GM18861 (cell line): ENCODE measurements around the gene MYCBP.
A peak's percentile ranks its signal among the peaks of the same experiment; 100 is the strongest.

Experiments
- ATAC-seq: cut with Tn5 transposase; IDR thresholded peaks from one replicate; pipeline ENCODE4 v1.9.1; 2021; ENCODE audit not compliant: unreplicated experiment

The MYCBP gene

GRCh38 chr1:38826886-38827285 is 46.3 kb downstream of the MYCBP start:
- no peak for ATAC-seq

DNA sequence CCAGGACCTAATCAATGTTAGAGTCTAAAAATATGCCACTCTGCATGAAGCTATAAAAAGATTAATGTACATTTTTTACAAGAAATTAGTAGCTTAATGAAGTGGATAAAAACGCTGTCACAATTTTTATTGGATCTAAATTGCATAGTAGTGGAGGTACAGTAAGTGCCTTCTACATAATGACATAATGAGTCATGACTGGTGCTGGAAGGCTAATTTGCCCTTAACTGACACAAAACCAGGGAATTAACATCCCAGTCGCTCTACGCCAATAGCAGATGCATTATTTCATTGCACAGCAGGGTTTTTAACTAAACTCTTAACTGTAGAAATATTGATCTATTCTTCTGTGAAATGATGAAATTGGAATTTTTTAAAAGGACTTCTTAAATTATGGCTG is 46.9 kb downstream of the MYCBP start:
- no peak for ATAC-seq

GRCh38 chr1:38820860-38821259 is 52.3 kb downstream of the MYCBP start:
- ATAC-seq, result no peak

- ATAC-seq, result no peak
Measured at GRCh38 chr1:38819516-38819915, 53.6 kb downstream of the MYCBP start.

GRCh38 chr1:38819040-38819439 is 54.1 kb downstream of the MYCBP start:
- ATAC-seq, result no peak

DNA sequence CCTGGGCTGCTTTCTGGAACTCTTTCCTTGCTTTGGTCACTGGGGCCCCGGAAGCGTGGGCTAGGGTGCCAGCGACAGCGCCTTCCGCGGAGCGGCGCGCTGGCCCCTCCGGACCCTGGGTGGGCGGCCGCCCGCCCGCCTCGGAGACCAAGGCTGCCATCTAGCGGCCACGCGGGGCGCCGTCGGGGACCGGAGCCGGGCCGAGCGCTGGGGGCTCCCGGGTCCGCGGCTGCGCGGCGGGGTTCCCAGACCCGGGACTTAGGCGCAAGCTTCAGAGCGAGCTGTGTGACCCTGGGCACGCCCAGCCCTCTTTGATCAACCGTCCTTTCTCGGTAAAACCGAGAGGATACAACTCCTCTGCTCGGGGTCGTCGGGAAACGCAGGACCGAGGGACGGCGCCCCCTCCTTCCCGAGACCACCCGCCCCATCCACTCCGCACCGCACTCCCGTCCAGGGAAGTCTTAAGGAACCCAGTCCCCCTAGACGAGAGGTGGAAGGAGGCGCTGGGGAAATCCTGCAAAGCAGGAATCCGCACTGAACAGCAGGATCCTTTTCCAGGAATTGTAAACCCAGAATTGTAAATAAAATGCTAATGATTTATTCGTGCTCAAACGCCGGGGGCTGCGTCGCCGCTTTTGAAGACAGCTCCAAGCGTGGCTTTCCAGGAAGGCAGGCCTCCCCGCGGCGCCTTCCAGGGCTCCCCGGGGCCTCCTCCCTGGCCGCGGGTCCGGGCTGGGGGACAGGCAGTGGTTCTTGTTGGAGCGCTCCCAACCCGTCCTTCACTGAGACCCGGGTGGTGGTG is 54.8 kb downstream of the MYCBP start:
- no peak for ATAC-seq

DNA sequence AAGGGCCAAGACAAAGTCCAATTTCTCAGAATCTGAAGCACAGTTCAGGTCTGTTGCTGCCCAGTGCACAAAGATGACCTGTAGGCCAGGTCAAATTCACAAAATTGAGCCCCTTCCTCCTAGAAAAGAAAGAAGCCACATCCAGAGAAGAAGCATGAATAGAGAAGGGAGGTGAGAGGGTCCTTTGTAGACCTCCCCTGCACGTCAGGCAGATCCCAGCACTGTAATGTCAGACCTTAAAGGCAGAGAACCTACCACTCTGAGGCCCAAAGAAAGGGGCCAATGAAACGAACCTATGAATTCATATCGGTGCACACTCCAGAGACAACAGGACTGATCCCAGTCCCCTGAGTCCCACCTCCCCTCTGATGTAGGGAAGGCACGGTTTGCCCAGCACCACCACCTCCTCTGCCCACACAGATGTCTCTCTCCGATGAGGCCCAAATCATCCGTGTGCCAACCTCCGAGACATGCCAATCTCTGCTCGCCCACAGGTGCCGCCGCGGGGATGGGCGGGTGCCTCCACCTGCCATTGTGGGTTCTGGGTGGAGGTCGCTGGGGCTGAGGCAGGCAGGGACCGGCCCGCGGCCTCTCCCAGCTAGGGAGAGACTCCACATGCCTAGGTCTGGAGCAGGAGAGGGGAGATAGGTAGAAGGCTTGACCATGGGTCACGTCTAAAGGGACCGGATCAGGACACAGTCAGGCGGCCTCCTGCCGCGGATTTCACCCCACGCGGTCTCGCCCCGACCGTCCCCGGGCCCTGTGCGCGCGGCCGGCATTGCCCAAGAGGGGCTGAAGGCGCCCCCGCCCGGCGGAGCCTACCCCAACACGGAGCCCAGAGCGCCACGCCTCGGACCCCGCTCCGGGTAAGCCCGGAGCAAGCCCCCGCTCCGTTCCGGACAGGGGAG is 55.6 kb downstream of the MYCBP start:
- ATAC-seq, result no peak

- ATAC-seq, result peak; percentile 78
Measured at GRCh38 chr1:38815903-38816627, 57.1 kb downstream of the MYCBP start.

DNA sequence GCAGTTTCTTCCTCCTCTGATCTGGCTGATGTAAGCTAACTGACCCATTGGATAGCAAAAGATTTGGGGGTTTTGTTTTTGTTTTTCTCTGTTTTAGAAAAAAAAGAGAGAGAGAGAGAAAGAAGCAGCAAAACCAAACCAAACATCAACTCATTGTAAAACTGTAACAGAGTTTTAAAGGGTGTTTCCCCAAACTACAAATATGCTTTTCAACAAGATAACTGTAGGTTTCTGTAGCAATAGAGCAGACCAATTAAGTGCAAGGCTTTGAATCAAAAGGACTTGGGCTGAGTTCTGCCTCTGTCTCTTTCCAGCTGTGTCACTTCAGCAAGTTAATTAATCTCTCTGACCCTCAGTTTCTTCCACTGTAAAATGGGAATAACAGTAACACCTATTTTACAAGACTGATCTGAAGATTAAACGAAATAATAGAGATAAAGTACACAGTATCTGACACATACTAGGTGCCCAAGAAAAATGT is 58.1 kb downstream of the MYCBP start:
- ATAC-seq, result no peak

DNA sequence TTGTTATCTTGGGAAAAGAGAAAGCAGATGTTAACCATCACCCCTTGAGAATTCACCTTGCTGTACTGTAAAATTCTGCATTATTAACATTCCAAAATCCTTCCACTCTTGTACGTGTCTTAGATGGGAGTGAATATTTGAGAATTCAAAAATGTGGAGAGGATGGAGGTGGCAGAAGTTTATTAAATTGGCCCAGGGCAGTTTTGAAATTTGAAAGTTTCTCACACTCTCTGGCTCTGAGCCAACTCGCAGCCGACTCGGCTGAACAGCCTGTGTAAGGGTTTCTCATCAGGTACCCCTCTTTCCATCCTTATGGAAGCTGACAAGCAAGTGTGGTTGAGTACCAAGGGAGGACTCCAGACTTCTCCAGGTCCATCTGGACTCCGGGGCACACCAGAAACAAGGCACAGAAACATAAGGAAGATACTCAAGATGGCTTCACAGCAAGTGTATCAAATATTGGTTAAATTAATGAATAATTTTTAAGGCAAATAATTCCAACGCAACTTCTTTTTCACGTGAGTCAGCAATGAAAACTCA is 58.6 kb downstream of the MYCBP start:
- ATAC-seq, result no peak

DNA sequence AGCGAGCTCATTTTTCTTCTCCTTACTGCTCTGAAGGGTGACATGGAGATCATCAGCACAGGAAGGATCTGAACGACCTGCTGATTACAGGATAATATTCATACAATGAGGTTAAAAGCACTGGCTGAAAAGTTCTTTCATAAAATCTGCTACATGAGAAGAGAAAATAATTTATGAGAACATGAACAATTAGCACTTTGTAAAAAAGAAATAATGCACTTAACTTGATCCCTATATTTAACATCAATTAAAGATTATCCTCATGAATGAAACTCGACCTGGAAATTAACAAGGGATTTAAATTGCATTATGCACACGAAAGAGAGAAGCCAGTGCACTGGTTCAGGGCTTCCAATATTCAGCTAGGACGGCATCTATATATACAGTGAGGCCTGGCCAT is 60.2 kb downstream of the MYCBP start:
- no peak for ATAC-seq
